K562 (cell line): ENCODE data around the gene XPO1. TPM values are rescaled to one million over a fixed set of nuclear protein-coding genes. Genes with fewer than 3 reads are reported as not detected.
"Not testable (repeated sequence)": the region's sequence is repeated elsewhere in the genome, so short reads cannot be mapped to it uniquely, and the experiment has no call there.

Experiments used
- ATAC-seq: fragments of 200-7000 bp; cut with Tn5 transposase; 3 replicates; pipeline ENCODE4 v1.9.1; 2020; ENCODE audit warnings: moderate library complexity
- BruUV-seq: library from RNA; stranded (reverse); fragments of 400-500 nt; replicated peaks from 2 replicates; lab custom pipeline; 2021; lab: Mats Ljungman, UMichigan
- CTCF ChIA-PET: fragments of 300-600 bp; formaldehyde crosslinking; extraction: SDS; loops from one replicate; lab custom pipeline; 2021; ENCODE audit warnings: low intra/inter-chr PET ratio; lab: Yijun Ruan, JAX
- POLR2A ChIA-PET: fragments of 300-600, 350-650 bp; sonication (Branson Sonifier 250); formaldehyde crosslinking; extraction: SDS; loops from one replicate; lab custom pipeline; 2021; ENCODE audit warnings: antibody characterized with exemption, inconsistent platforms; lab: Yijun Ruan, JAX
- DNase-seq, 4 experiments: peaks; one replicate each; pipeline versions ENCODE4 v3.0.0 to v3.0.0-alpha.2; 2011 to 2018; ENCODE audit warnings: low spot score in 3 of 4, mixed read lengths in 3 of 4; ENCODE audit errors: extremely low read depth in 1 of 4
- FAIRE-seq: peaks from 2 replicates; lab custom pipeline; 2011; peaks lifted over from hg19 to GRCh38; lab: Jason Lieb, UNC
- H2AFZ ChIP-seq: 2 replicates; pipeline ENCODE4 v1.6.0; 2011; ENCODE audit warnings: low read depth, low read length, control low read depth, inconsistent platforms
- H3K27ac ChIP-seq: fragments of 200-600 bp; 3 replicates; pipeline ENCODE4 v1.8.0; 2011; ENCODE audit warnings: low read depth, mild to moderate bottlenecking, control low read depth, inconsistent platforms, low read length, moderate library complexity, mixed read lengths; ENCODE audit errors: extremely low read depth
- H3K27me3 ChIP-seq, 2 experiments: fragments of 300-600 bp in 1 of 2; 2 replicates in 1 of 2; 3 replicates in 1 of 2; pipeline versions ENCODE4 v1.6.0 to v1.8.0; 2011; ENCODE audit warnings: inconsistent platforms in 2 of 2, low read length in 2 of 2, mild to moderate bottlenecking in 1 of 2, mixed read lengths in 1 of 2, moderate library complexity in 1 of 2; ENCODE audit not compliant: control insufficient read depth in 2 of 2, insufficient read depth in 2 of 2
- H3K36me3 ChIP-seq: fragments of 300-600 bp; 3 replicates; pipeline ENCODE4 v1.8.0; 2011; ENCODE audit warnings: mild to moderate bottlenecking, low read length, inconsistent platforms; ENCODE audit not compliant: control insufficient read depth, insufficient read depth
- H3K4me1 ChIP-seq, 2 experiments: fragments of 200-600 bp in 1 of 2; replicated peaks in 1 of 2; 2 replicates in 1 of 2; 3 replicates in 1 of 2; pipeline versions ENCODE4 v1.5.1 to v1.8.0; 2011; ENCODE audit warnings: inconsistent platforms in 2 of 2, low read length in 2 of 2, mild to moderate bottlenecking in 1 of 2, mixed read lengths in 1 of 2, moderate library complexity in 1 of 2; ENCODE audit not compliant: control insufficient read depth in 2 of 2, insufficient read depth in 2 of 2
- H3K4me2 ChIP-seq: 2 replicates; pipeline ENCODE4 v1.6.1; 2011; ENCODE audit warnings: low read length, control low read depth, inconsistent platforms, mixed read lengths; ENCODE audit not compliant: insufficient read depth
- H3K4me3 ChIP-seq: fragments of 200-600 bp; sonication (generic), shearing (Covaris generic); 2 replicates; pipeline ENCODE4 v1.5.1; 2016; ENCODE audit warnings: control low read depth, inconsistent platforms
- H3K79me2 ChIP-seq: fragments of 200-600 bp; 3 replicates; pipeline ENCODE4 v1.8.0; 2011; ENCODE audit warnings: low read length, inconsistent platforms; ENCODE audit not compliant: control insufficient read depth, insufficient read depth
- H3K9ac ChIP-seq, 2 experiments: 2 replicates each; pipeline versions ENCODE4 v1.6.0 to v1.6.1; 2011; ENCODE audit warnings: low read depth in 2 of 2, low read length in 2 of 2, control low read depth in 1 of 2, inconsistent platforms in 1 of 2, mild to moderate bottlenecking in 1 of 2, mixed read lengths in 1 of 2; ENCODE audit not compliant: insufficient read depth in 1 of 2
- H3K9me1 ChIP-seq: one replicate; pipeline ENCODE4 v1.6.0; 2011; ENCODE audit warnings: inconsistent platforms, mild to moderate bottlenecking, low read length, moderate library complexity; ENCODE audit not compliant: control insufficient read depth, insufficient read depth
- H3K9me3 ChIP-seq: replicated peaks from 2 replicates; pipeline ENCODE4 v1.5.1; 2011; ENCODE audit warnings: low read depth, low read length, inconsistent platforms; ENCODE audit not compliant: control insufficient read depth, insufficient read depth
- H4K20me1 ChIP-seq: replicated peaks from 2 replicates; pipeline ENCODE4 v1.6.1; 2011; ENCODE audit warnings: low read length, inconsistent platforms, mixed read lengths; ENCODE audit not compliant: control insufficient read depth, insufficient read depth
- CTCF ChIP-seq, 3 experiments: IDR thresholded peaks in 2 of 3; conservative IDR thresholded peaks in 1 of 3; 2 replicates each; pipeline ENCODE4 v1.5.1; 2011 to 2012; ENCODE audit warnings: low read length in 3 of 3, mild to moderate bottlenecking in 3 of 3, control low read depth in 2 of 3, improper control_type of control experiment in 1 of 3, inconsistent platforms in 1 of 3, low read depth in 1 of 3, mixed read lengths in 1 of 3, moderate library complexity in 1 of 3; ENCODE audit not compliant: insufficient read depth in 2 of 3
- HDAC1 ChIP-seq, 2 experiments: fragments of 450-650 bp; IDR thresholded peaks; 2 replicates each; pipeline ENCODE4 v1.6.1; 2016 to 2017; ENCODE audit warnings: inconsistent platforms in 1 of 2, mild to moderate bottlenecking in 1 of 2, moderate library complexity in 1 of 2
- ZNF316 ChIP-seq: fragments of 450-650 bp; IDR thresholded peaks from 2 replicates; pipeline ENCODE4 v1.6.1; 2016
- ZNF384 ChIP-seq: IDR thresholded peaks from 2 replicates; pipeline ENCODE4 v1.6.1; 2012; ENCODE audit warnings: low read depth, low read length, improper control_type of control experiment
- ZNF785 ChIP-seq: fragments of 250-450 bp; sonication (Bioruptor Pico); IDR thresholded peaks from 2 replicates; pipeline ENCODE4 v1.4.0; 2020; ENCODE audit warnings: mild to moderate bottlenecking
- WGBS: fragments of 100-300 bp; shearing (Covaris generic); methylation state at CpG from one replicate; pipeline ENCODE4 v1.1.6; 2016; ENCODE audit warnings: low coverage, mixed read lengths; ENCODE audit not compliant: insufficient coverage; ENCODE audit errors: missing lambda C conversion rate; 5-methylcytosine and 5-hydroxymethylcytosine counted together
- in situ Hi-C: fragments of 300-500 bp; cut with MboI; formaldehyde crosslinking; loops from 4 replicates; pipeline ENCODE4 v1.15.0; 2018; ENCODE audit warnings: inconsistent platforms, mixed read lengths
- intact Hi-C: fragments of 100-400 bp; cut with micrococcal nuclease; formaldehyde crosslinking; loops from 2 replicates; pipeline ENCODE4 v1.14.2; 2022
- polyA plus RNA-seq, 8 experiments: library from polyadenylated mRNA; depleted of rRNA in 4 of 8; stranded (reverse) in 5 of 8; unstranded in 3 of 8; fragments of >200 nt; fragmentation: Nextera tagmentation in 2 of 8; fragmentation: Illumina TruSeq in 1 of 8; extraction: Ambion mirVana in 2 of 8; extraction: Trizol in 1 of 8; gene quantifications; 2 replicates each; pipeline versions ENCODE4 v1.2.1 to v1.2.3, GENCODE V29; 2011 to 2014; ENCODE audit warnings: inconsistent platforms in 1 of 8, missing spikeins in 1 of 8
- total RNA-seq, 7 experiments: library from RNA; depleted of rRNA in 6 of 7; stranded (reverse); fragments of >200 nt in 6 of 7; fragmentation: Illumina TruSeq in 2 of 7; extraction: Trizol in 2 of 7; gene quantifications; 2 replicates each; pipeline versions ENCODE4 v1.2.1 to v1.2.3, GENCODE V29; 2011 to 2021; ENCODE audit warnings: low replicate concordance in 1 of 7

XPO1 gene
- total and polyA plus RNA-seq, 9 of the 15 experiments (the other 6 are each of a cell fraction or from before 2014, with no cell fraction given) = 86.2 to 307 (median 216) TPM

- 67% methylated on average over 2 of the region's 2 CpGs for WGBS
- peaks cover 12 to 19% of the 10 kb centered on the region in 2 experiments for H3K4me1 ChIP-seq
- 0 out of 2 replicates have a peak overlapping the region, but pooled peaks have one; percentile 8 for H2AFZ ChIP-seq
- H3K9me3 ChIP-seq = no peaks in the 10 kb centered on the region
- FAIRE-seq (no peak), ATAC-seq (no peak), DNase-seq (no peak)
- H4K20me1 ChIP-seq = no peaks in the 10 kb centered on the region
- H3K9me1 ChIP-seq = no peaks in the 10 kb centered on the region
- H3K9ac ChIP-seq = no peak overlapping the region
- CTCF ChIA-PET = no interaction called here
- no peak overlapping the region for H3K27ac ChIP-seq
- H3K27me3 ChIP-seq = no peaks in the 10 kb centered on the region
- peak in 1 of 3 experiments; percentile 26; a peak in 2 of 6 replicates for TF ChIP-seq CTCF (IDR thresholded peaks at IDR 0.05 in 2 of 3, conservative IDR thresholded peaks at IDR 0.05 in 1 of 3; ENCODE audit: insufficient read depth in 2 of 3, low read depth in 1 of 3, low read length in 3 of 3)
- TF ChIP-seq HDAC1 (IDR thresholded peaks at IDR 0.05) = no peak
- TF ChIP-seq ZNF384 = no peak
- TF ChIP-seq ZNF316 = 0 out of 2 replicates have a peak, but pooled peaks have one; percentile 25
- no peak for TF ChIP-seq ZNF785
- POLR2A ChIA-PET = interaction anchor here (1.4 kb wide), 1 partner anchor 13 kb away, joined by 3 read pairs; no protein-coding TSS in a partner anchor
- no peak overlapping the region for H3K4me3 ChIP-seq
- H3K36me3 ChIP-seq = no peaks in the 10 kb centered on the region
- in situ Hi-C loops (no loop called here), intact Hi-C loops (no loop called here)
- peaks cover 5% of the 10 kb centered on the region for H3K79me2 ChIP-seq
- BruUV-seq = no TSS peak
- no peak overlapping the region for H3K4me2 ChIP-seq
These were observed 4.9 kb upstream of the XPO1 start for GRCh38 chr2:61543062-61543461.

GRCh38 chr2:61540167-61540566 lies 2.0 kb upstream of the XPO1 start:
- H3K4me2 ChIP-seq, FAIRE-seq, H3K9me3 ChIP-seq, H3K36me3 ChIP-seq, ATAC-seq, intact Hi-C loops, in situ Hi-C loops, BruUV-seq, H3K4me3 ChIP-seq, POLR2A ChIA-PET, CTCF ChIA-PET, H3K9me1 ChIP-seq, DNase-seq, H3K27me3 ChIP-seq: not testable (repeated sequence)
- peaks cover 12 to 19% of the 10 kb centered on the region in 2 experiments for H3K4me1 ChIP-seq
- H2AFZ ChIP-seq = peak overlapping the region; percentile 95
- H3K27ac ChIP-seq = peak overlapping the region; percentile 98; the same call in 2 of the 3 replicates
- peaks cover 17% of the 10 kb centered on the region for H4K20me1 ChIP-seq
- H3K79me2 ChIP-seq = peaks cover 34% of the 10 kb centered on the region
- 95% methylated on average over 9 of the region's 10 CpGs for WGBS
- H3K9ac ChIP-seq = 0 out of 4 replicates have a peak overlapping the region, but pooled peaks of 1 of the 2 experiments have one; percentile 49
